GM12891 (cell line): ENCODE data around the gene WDR27.

ENCODE experiments used
- POLR2A ChIP-seq: IDR thresholded peaks from 2 replicates; pipeline ENCODE4 v1.6.1; 2011; ENCODE audit warnings: low read depth, low read length, control low read depth
- POLR2AphosphoS5 ChIP-seq: IDR thresholded peaks from 2 replicates; pipeline ENCODE4 v1.6.1; 2011; ENCODE audit warnings: low read depth, low read length, control low read depth
- POU2F2 ChIP-seq: IDR thresholded peaks from 2 replicates; pipeline ENCODE4 v1.6.1; 2011; ENCODE audit warnings: low read depth, mild to moderate bottlenecking, control low read depth, low read length, moderate library complexity
- TAF1 ChIP-seq: IDR thresholded peaks from 2 replicates; pipeline ENCODE4 v1.6.1; 2011; ENCODE audit warnings: low read depth, low read length, control low read depth

GRCh38 chr6:169650959-169651292, 50.9 kb downstream of the WDR27 start:
- TF ChIP-seq POLR2A (no peak), POLR2AphosphoS5 (no peak), TAF1 (no peak), POU2F2 (no peak)
